Measurements from ENCODE around the gene SMIM24. TPM values are rescaled to one million over a fixed set of nuclear protein-coding genes. Genes with fewer than 3 reads are reported as not detected.

SMIM24 gene
- total RNA-seq, 4 donors from 2014 or later = not detected

- H3K9me3 ChIP-seq = no peaks in the 10 kb centered on the region
- no peak overlapping the region for H3K27ac ChIP-seq
- H3K4me1 ChIP-seq = peaks cover 0 to 52% (median 0%) of the 10 kb centered on the region in 3 donors
- no peak overlapping the region for H3K4me3 ChIP-seq
- peaks cover 0 to 45% of the 10 kb centered on the region in 2 donors for H3K36me3 ChIP-seq
- TF ChIP-seq POLR2A (IDR thresholded peaks at IDR 0.05) (no peak), CTCF (IDR thresholded peaks at IDR 0.05) (no peak), EP300 (IDR thresholded peaks at IDR 0.05) (no peak), POLR2AphosphoS5 (IDR thresholded peaks at IDR 0.05) (no peak)
- no peaks in the 10 kb centered on the region for H3K27me3 ChIP-seq
- ATAC-seq = no peak
- WGBS, 2 donors (ENCODE audit: low coverage in 1 of 2) = 60 to 66% methylated on average over 4 to 5 of the region's 10 CpGs
Measured at GRCh38 chr19:3518255-3518654, 37.9 kb upstream of the SMIM24 start.

DNA sequence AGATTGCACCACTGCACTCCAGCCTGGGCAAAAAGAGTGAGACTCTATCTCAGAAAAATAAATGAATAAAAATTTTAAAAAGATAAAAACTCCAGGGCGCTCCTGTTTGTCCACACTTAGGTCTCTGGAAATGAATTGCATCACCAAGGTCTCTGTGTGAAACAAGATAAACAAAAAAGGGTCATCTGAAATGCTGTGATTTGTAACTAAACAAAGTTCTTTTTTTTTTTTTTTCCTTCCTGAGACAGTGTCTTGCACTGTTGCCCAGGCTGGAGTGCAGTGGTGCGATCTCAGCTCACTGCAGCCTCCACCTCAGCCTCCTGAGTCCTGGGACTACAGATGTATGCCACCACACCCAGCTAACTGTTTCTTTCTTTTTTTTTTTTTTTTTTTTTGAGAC, 37.3 kb upstream of the SMIM24 start:
- no peak for ATAC-seq
- WGBS, 2 donors (ENCODE audit: low coverage in 1 of 2) = 73 to 79% methylated on average over 2 of the region's 2 CpGs
- Histone ChIP-seq H3K36me3 (peaks cover 0 to 39% of the 10 kb centered on the region in 2 donors), H3K4me3 (no peak overlapping the region), H3K9me3 (no peaks in the 10 kb centered on the region), H3K27ac (no peak overlapping the region), H3K27me3 (no peaks in the 10 kb centered on the region), H3K4me1 (peaks cover 0 to 59% (median 0%) of the 10 kb centered on the region in 3 donors)
- TF ChIP-seq CTCF (IDR thresholded peaks at IDR 0.05) (no peak), POLR2A (IDR thresholded peaks at IDR 0.05) (no peak), EP300 (IDR thresholded peaks at IDR 0.05) (no peak), POLR2AphosphoS5 (IDR thresholded peaks at IDR 0.05) (no peak)

DNA sequence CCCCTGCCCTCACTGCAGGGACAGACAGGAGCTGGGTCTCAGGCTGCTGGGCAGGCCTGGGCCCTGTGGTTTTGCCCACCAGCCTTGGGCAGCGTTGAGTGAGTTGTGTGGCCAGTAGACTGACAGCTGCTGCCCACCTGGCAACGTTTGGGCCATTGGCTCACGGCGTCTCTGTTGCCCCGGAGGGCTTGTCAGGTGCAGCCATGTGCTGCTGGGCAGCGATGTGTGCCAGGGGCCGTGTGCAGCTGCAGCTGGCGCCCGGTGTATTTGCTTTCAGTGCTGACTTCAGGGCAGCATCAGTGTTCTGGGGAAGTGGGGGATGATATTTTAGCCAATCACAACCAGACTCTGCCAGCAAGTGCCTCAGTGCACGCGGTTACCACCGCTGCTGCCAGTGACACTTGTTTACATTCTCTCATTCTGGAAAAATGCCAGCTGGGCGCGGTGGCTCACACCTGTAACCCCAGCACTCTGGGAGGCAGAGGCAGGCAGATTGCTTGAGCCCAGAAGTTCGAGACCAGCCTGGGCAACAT, 36.4 kb upstream of the SMIM24 start:
- H3K27ac ChIP-seq = no peak overlapping the region
- WGBS, 2 donors (ENCODE audit: low coverage in 1 of 2) = 51% methylated on average over 3 of the region's 15 CpGs; no CpG with 5 or more reads in 1 of the 2 donors
- H3K4me3 ChIP-seq = no peak overlapping the region
- peaks cover 0 to 68% (median 0%) of the 10 kb centered on the region in 3 donors for H3K4me1 ChIP-seq
- no peak for ATAC-seq
- TF ChIP-seq CTCF (IDR thresholded peaks at IDR 0.05) = no peak
- TF ChIP-seq POLR2A (IDR thresholded peaks at IDR 0.05) = no peak
- H3K27me3 ChIP-seq = no peaks in the 10 kb centered on the region
- H3K36me3 ChIP-seq = peaks cover 0 to 35% of the 10 kb centered on the region in 2 donors
- H3K9me3 ChIP-seq = no peaks in the 10 kb centered on the region

DNA sequence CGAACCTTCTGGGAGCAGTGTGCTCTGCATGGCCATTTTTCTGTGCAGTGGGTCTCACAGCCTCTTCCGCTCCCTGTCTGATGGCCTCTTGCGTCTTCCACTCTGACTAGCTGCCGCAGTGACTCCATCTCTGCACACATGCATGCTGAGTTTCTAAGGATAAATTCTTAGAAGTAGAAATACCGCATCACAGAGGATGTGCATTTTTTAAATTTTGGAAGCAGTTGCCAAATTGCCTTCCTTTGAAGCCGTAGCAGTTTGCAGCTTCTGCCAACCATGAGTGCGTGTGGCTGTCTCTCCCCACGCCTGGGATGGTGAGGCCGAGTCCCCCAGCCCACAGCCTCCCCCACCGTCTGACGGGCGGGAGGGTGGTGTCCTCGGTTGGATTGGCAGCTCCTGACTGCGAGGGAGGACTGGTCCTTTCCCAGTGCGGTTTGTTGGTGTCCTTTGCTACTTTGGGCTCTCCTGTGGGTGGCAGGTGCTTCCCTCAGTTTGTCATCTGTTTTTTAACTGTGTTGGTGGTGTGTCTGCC, 35.6 kb upstream of the SMIM24 start:
- ATAC-seq = no peak
- Histone ChIP-seq H3K36me3 (peaks cover 0 to 38% of the 10 kb centered on the region in 2 donors), H3K4me3 (no peak overlapping the region), H3K27ac (no peak overlapping the region), H3K4me1 (peaks cover 0 to 75% (median 0%) of the 10 kb centered on the region in 3 donors), H3K9me3 (no peaks in the 10 kb centered on the region), H3K27me3 (no peaks in the 10 kb centered on the region)
- WGBS, 2 donors (ENCODE audit: low coverage in 1 of 2) = 65 to 78% methylated on average over 5 to 13 of the region's 15 CpGs
- no peak for TF ChIP-seq EP300 (IDR thresholded peaks at IDR 0.05)
- no peak for TF ChIP-seq CTCF (IDR thresholded peaks at IDR 0.05)
- TF ChIP-seq POLR2AphosphoS5 (IDR thresholded peaks at IDR 0.05) = no peak
- TF ChIP-seq POLR2A (IDR thresholded peaks at IDR 0.05) = no peak

- Histone ChIP-seq H3K36me3 (peaks cover 0 to 38% of the 10 kb centered on the region in 2 donors), H3K4me1 (peaks cover 0 to 77% (median 0%) of the 10 kb centered on the region in 3 donors), H3K4me3 (no peak overlapping the region), H3K27me3 (no peaks in the 10 kb centered on the region), H3K27ac (no peak overlapping the region), H3K9me3 (no peaks in the 10 kb centered on the region)
- TF ChIP-seq POLR2A (IDR thresholded peaks at IDR 0.05) = no peak
- TF ChIP-seq EP300 (IDR thresholded peaks at IDR 0.05) = no peak
- TF ChIP-seq POLR2AphosphoS5 (IDR thresholded peaks at IDR 0.05) = no peak
- no peak for TF ChIP-seq CTCF (IDR thresholded peaks at IDR 0.05)
- 80% methylated on average over 3 of the region's 12 CpGs; no CpG with 5 or more reads in 1 of the 2 donors for WGBS, 2 donors (ENCODE audit: low coverage in 1 of 2)
- no peak for ATAC-seq
Measured at GRCh38 chr19:3514930-3515329, 34.6 kb upstream of the SMIM24 start.
